ENCODE measurements around the gene RIMS4.

Gene RIMS4

DNA sequence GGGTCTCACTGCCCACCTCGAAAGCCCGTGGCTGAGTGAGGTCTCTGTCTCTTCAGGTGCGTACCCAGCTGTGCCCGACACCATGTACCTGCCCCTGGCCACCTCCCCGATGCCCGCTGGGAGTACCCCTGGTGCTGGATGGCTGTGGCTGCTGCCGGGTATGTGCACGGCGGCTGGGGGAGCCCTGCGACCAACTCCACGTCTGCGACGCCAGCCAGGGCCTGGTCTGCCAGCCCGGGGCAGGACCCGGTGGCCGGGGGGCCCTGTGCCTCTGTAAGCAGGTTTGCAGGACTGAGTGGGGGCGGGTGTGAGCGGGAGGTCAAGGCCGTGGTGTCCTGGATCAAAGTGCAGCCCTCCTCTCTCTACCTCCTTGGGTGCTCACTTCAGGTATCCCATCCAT is 90.5 kb downstream of the RIMS4 start:
- no peak overlapping the region for H4K5ac ChIP-seq (ENCODE audit: low read length)
- no peak overlapping the region for H3K27ac ChIP-seq (ENCODE audit: low read depth, low read length)
- H3K79me2 ChIP-seq (ENCODE audit: control insufficient read depth, insufficient read depth, low read length), result no peaks in the 10 kb centered on the region
- no peaks in the 10 kb centered on the region for H3K79me1 ChIP-seq (ENCODE audit: low read length)
- peaks cover 2% of the 10 kb centered on the region for H3K4me1 ChIP-seq (ENCODE audit: control insufficient read depth, low read depth, low read length)
- H2AK5ac ChIP-seq (ENCODE audit: low read length), result no peak overlapping the region
- H3K4me2 ChIP-seq (ENCODE audit: low read length), result no peak overlapping the region
- H2BK120ac ChIP-seq (ENCODE audit: low read depth, low read length), result no peak overlapping the region
- no peak overlapping the region for H3K4me3 ChIP-seq (ENCODE audit: low read length)
- H3K27me3 ChIP-seq (ENCODE audit: insufficient read depth, low read length, poor library complexity), result no peaks in the 10 kb centered on the region
- no peak overlapping the region for H3K23ac ChIP-seq (ENCODE audit: low read length)
- H2BK5ac ChIP-seq (ENCODE audit: low read length), result no peak overlapping the region
- no peak overlapping the region for H4K8ac ChIP-seq (ENCODE audit: low read depth, low read length)
- no peak overlapping the region for H3K4ac ChIP-seq (ENCODE audit: low read depth, low read length)
- no peak overlapping the region for H3K18ac ChIP-seq (ENCODE audit: low read length)
- no peak for DNase-seq
- H3K36me3 ChIP-seq (ENCODE audit: control insufficient read depth, insufficient read depth, low read length), result no peaks in the 10 kb centered on the region
- H3K9ac ChIP-seq (ENCODE audit: low read length), result no peak overlapping the region
- no peak overlapping the region for H3K56ac ChIP-seq (ENCODE audit: low read length)
- no peak overlapping the region for H2BK15ac ChIP-seq (replicated peaks; ENCODE audit: low read depth)
- no CpG with 5 or more reads among the region's 19 CpGs for WGBS (ENCODE audit: extremely low coverage, insufficient coverage, low lambda C conversion rate)

DNA sequence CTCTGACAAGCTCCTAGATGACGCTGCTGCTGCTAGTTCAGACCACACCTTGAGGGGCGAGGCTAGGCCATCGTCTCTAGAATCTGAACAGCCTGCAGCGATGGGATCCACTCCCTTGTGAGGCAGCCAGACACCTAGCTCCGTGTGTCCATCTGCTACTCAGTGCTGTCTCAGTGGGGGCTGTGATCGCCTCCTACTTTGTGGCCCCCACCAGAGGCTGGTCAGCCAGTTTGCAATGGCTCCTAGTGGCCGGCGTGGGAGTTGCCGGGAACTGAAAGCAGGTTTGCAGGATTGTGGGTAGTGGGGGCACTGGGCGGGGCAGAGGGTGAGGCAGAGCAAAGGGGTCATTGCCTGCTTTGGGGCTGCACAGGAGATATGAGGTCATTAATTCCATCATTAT is 92.4 kb downstream of the RIMS4 start:
- H4K5ac ChIP-seq (ENCODE audit: low read length), result no peak overlapping the region
- no peaks in the 10 kb centered on the region for H3K27me3 ChIP-seq (ENCODE audit: insufficient read depth, low read length, poor library complexity)
- H2BK5ac ChIP-seq (ENCODE audit: low read length), result no peak overlapping the region
- H3K27ac ChIP-seq (ENCODE audit: low read depth, low read length), result no peak overlapping the region
- H2BK15ac ChIP-seq (replicated peaks; ENCODE audit: low read depth), result no peak overlapping the region
- H3K36me3 ChIP-seq (ENCODE audit: control insufficient read depth, insufficient read depth, low read length), result no peaks in the 10 kb centered on the region
- peaks cover 2% of the 10 kb centered on the region for H3K4me1 ChIP-seq (ENCODE audit: control insufficient read depth, low read depth, low read length)
- no peak overlapping the region for H3K4me2 ChIP-seq (ENCODE audit: low read length)
- H3K79me1 ChIP-seq (ENCODE audit: low read length), result no peaks in the 10 kb centered on the region
- peak; percentile 52 for DNase-seq
- H2BK120ac ChIP-seq (ENCODE audit: low read depth, low read length), result no peak overlapping the region
- no peaks in the 10 kb centered on the region for H3K79me2 ChIP-seq (ENCODE audit: control insufficient read depth, insufficient read depth, low read length)
- no peak overlapping the region for H2AK5ac ChIP-seq (ENCODE audit: low read length)
- no peak overlapping the region for H3K23ac ChIP-seq (ENCODE audit: low read length)
- H3K9ac ChIP-seq (ENCODE audit: low read length), result no peak overlapping the region
- no peak overlapping the region for H3K18ac ChIP-seq (ENCODE audit: low read length)
- H4K8ac ChIP-seq (ENCODE audit: low read depth, low read length), result no peak overlapping the region
- no peak overlapping the region for H3K4me3 ChIP-seq (ENCODE audit: low read length)
- no CpG with 5 or more reads among the region's 10 CpGs for WGBS (ENCODE audit: extremely low coverage, insufficient coverage, low lambda C conversion rate)
- no peak overlapping the region for H3K56ac ChIP-seq (ENCODE audit: low read length)
- no peak overlapping the region for H3K4ac ChIP-seq (ENCODE audit: low read depth, low read length)

DNA sequence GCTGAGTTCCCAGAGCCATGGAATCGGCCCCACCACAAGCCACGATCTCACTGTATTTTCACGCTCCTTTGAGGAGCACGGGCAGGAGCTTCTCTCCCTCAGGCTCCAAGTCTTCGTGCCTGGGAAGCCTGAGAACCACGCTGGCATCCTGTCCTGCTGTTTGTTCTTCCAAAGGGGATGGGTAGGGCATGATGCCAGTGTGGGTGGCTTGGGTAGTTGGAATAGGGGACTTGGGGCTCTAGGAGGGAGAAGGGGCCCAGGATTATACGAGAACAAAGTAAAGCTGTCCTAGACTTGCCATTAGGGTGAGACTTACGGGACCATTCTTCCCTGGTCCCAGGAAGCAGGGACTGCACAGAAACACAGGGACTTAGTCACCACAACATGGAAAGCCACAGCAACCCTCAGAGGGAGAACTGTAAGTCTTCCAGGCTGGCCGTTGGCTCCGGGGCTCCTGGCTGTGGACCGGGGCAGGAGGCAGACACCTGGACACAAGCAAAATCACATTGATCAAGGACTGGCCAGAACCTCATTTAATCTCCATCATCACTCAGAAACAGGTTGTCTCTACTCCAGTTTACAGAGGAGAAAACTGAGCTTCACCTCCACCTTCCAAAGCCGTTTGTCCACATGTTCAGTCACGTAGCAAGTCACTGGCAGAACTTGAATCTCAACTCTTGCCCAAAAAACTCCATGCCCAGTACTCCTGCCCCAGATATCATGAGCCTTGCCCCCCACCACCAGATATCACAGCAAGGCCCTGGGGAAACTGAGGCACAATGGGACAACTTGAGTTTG is 93.8 kb downstream of the RIMS4 start:
- Histone ChIP-seq H3K18ac (ENCODE audit: low read length) (no peak overlapping the region), H3K79me2 (ENCODE audit: control insufficient read depth, insufficient read depth, low read length) (no peaks in the 10 kb centered on the region), H3K4ac (ENCODE audit: low read depth, low read length) (no peak overlapping the region), H2BK120ac (ENCODE audit: low read depth, low read length) (no peak overlapping the region), H3K4me1 (ENCODE audit: control insufficient read depth, low read depth, low read length) (peaks cover 2% of the 10 kb centered on the region), H2BK15ac (replicated peaks; ENCODE audit: low read depth) (no peak overlapping the region), H4K8ac (ENCODE audit: low read depth, low read length) (no peak overlapping the region), H3K9ac (ENCODE audit: low read length) (no peak overlapping the region), H2AK5ac (ENCODE audit: low read length) (no peak overlapping the region), H3K56ac (ENCODE audit: low read length) (no peak overlapping the region), H3K23ac (ENCODE audit: low read length) (no peak overlapping the region), H3K79me1 (ENCODE audit: low read length) (no peaks in the 10 kb centered on the region), H3K4me3 (ENCODE audit: low read length) (no peak overlapping the region), H3K36me3 (ENCODE audit: control insufficient read depth, insufficient read depth, low read length) (no peaks in the 10 kb centered on the region), H3K4me2 (ENCODE audit: low read length) (no peak overlapping the region), H2BK5ac (ENCODE audit: low read length) (no peak overlapping the region), H3K27me3 (ENCODE audit: insufficient read depth, low read length, poor library complexity) (no peaks in the 10 kb centered on the region), H3K27ac (ENCODE audit: low read depth, low read length) (no peak overlapping the region), H4K5ac (ENCODE audit: low read length) (no peak overlapping the region)
- DNase-seq, result no peak
- WGBS (ENCODE audit: extremely low coverage, insufficient coverage, low lambda C conversion rate), result no CpG with 5 or more reads among the region's 13 CpGs

DNA sequence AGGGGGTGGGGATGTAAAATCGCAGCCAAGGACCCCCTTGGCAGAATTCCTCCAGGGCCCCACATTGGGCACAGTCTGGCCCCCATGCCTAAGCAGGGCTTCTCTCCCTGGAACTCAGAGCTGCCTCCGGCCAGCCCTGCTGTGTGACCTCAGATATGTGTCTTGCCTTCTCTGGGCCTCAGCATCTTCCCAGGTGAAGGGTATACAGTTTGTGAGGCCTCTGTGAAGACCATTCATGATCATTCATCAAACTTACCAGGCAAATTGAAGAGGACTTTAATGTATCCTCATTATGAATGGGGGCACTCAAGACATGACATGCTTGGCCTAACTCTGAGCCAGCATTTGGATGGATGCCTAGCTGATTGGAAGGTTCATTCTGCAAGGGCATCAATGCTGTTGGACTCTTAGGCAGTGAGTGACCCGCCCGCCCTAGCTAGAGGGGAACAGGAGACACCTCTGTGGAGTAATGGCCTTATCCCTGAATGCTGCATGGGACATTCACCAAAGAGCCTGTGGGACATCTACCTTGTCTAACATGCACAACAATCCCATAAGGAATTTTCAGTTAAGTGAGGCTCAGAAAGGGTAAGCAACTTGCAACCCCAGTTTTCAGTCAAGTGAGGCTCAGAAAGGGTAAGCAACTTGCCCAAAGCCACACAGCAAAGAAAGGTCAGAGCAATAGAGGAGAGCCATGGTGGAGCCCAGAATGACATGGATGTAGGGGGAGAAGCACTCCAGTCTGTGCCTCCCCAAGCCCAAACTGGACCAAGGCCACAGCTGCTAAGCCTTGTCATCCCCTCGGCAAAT is 94.6 kb downstream of the RIMS4 start:
- no peak overlapping the region for H3K56ac ChIP-seq (ENCODE audit: low read length)
- H3K4ac ChIP-seq (ENCODE audit: low read depth, low read length), result no peak overlapping the region
- H2BK15ac ChIP-seq (replicated peaks; ENCODE audit: low read depth), result no peak overlapping the region
- H3K4me3 ChIP-seq (ENCODE audit: low read length), result no peak overlapping the region
- DNase-seq, result no peak
- no peak overlapping the region for H4K5ac ChIP-seq (ENCODE audit: low read length)
- no peak overlapping the region for H3K9ac ChIP-seq (ENCODE audit: low read length)
- H3K27me3 ChIP-seq (ENCODE audit: insufficient read depth, low read length, poor library complexity), result no peaks in the 10 kb centered on the region
- no peaks in the 10 kb centered on the region for H3K79me2 ChIP-seq (ENCODE audit: control insufficient read depth, insufficient read depth, low read length)
- WGBS (ENCODE audit: extremely low coverage, insufficient coverage, low lambda C conversion rate), result no CpG with 5 or more reads among the region's 5 CpGs
- H2BK120ac ChIP-seq (ENCODE audit: low read depth, low read length), result no peak overlapping the region
- no peak overlapping the region for H3K27ac ChIP-seq (ENCODE audit: low read depth, low read length)
- H2AK5ac ChIP-seq (ENCODE audit: low read length), result no peak overlapping the region
- no peak overlapping the region for H4K8ac ChIP-seq (ENCODE audit: low read depth, low read length)
- H3K23ac ChIP-seq (ENCODE audit: low read length), result no peak overlapping the region
- H2BK5ac ChIP-seq (ENCODE audit: low read length), result no peak overlapping the region
- peaks cover under 1% of the 10 kb centered on the region for H3K4me1 ChIP-seq (ENCODE audit: control insufficient read depth, low read depth, low read length)
- H3K4me2 ChIP-seq (ENCODE audit: low read length), result no peak overlapping the region
- no peaks in the 10 kb centered on the region for H3K79me1 ChIP-seq (ENCODE audit: low read length)
- no peaks in the 10 kb centered on the region for H3K36me3 ChIP-seq (ENCODE audit: control insufficient read depth, insufficient read depth, low read length)
- no peak overlapping the region for H3K18ac ChIP-seq (ENCODE audit: low read length)

DNA sequence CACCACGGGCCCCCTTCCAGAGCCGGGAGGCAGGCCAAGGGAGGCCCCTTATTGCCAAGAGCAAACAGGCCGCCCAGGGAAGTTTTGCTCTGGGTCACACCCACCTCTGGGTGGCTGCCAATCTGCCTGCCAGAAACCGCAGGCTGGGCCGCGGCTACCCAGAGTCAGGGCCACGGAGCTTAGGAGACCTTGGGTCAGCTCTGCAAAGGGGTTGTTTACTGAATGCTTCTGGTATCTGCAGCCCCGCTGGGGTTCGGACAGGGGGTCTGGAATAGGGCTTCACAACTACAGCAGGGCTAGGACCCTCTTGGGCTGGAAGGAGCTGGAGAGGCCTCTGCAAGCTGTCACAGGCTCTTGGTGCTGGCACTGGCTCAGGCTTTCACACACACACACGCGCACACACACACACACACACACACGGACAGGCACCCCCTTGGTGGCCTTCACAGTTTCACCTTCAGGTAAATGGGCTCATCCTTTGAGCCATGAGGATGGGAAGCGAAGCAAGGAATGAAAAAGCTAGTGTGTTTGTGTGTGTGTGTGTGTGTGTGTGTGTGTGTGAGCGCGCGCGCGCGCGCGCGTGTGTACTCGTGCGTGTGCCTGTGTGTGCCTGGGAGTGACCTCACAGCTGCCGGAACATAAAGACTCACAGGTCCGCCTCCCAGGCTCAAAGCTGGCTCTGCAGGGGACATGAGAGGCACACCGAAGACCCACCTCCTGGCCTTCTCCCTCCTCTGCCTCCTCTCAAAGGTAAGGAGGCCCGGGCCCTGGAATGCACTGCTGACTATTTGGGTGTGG is 95.4 kb downstream of the RIMS4 start, which contains the start of gene CCN5:
CCN5 (plus strand) TSS at position 669 of the 798 bp plus-strand sequence; CDS start at position 691, 22 bp downstream.
- Histone ChIP-seq H2AK5ac (ENCODE audit: low read length) (no peak within 1 kb of the TSS), H4K5ac (ENCODE audit: low read length) (no peak within 1 kb of the TSS), H3K4me3 (ENCODE audit: low read length) (no peak within 1 kb of the TSS), H3K4ac (ENCODE audit: low read depth, low read length) (no peak within 1 kb of the TSS), H3K9ac (ENCODE audit: low read length) (no peak within 1 kb of the TSS), H3K27me3 (ENCODE audit: insufficient read depth, low read length, poor library complexity) (no peaks in the 10 kb centered on the region), H2BK5ac (ENCODE audit: low read length) (no peak within 1 kb of the TSS), H3K79me2 (ENCODE audit: control insufficient read depth, insufficient read depth, low read length) (no peaks in the 10 kb centered on the region), H3K4me1 (ENCODE audit: control insufficient read depth, low read depth, low read length) (no peaks in the 10 kb centered on the region), H3K36me3 (ENCODE audit: control insufficient read depth, insufficient read depth, low read length) (no peaks in the 10 kb centered on the region), H3K4me2 (ENCODE audit: low read length) (no peak within 1 kb of the TSS), H3K27ac (ENCODE audit: low read depth, low read length) (no peak within 1 kb of the TSS), H3K18ac (ENCODE audit: low read length) (no peak within 1 kb of the TSS), H4K8ac (ENCODE audit: low read depth, low read length) (no peak within 1 kb of the TSS), H2BK120ac (ENCODE audit: low read depth, low read length) (no peak within 1 kb of the TSS), H3K79me1 (ENCODE audit: low read length) (no peaks in the 10 kb centered on the region), H3K56ac (ENCODE audit: low read length) (no peak within 1 kb of the TSS), H3K23ac (ENCODE audit: low read length) (no peak within 1 kb of the TSS), H2BK15ac (replicated peaks; ENCODE audit: low read depth) (no peak within 1 kb of the TSS)
- WGBS (ENCODE audit: extremely low coverage, insufficient coverage, low lambda C conversion rate), result no CpG with 5 or more reads among the region's 28 CpGs
- DNase-seq, result no peak
